GM19239 (cell line): ENCODE results near the gene IL4I1.
"Not testable (repeated sequence)": the region's sequence is repeated elsewhere in the genome, so short reads cannot be mapped to it uniquely, and the experiment has no call there.

ENCODE experiments used
- DNase-seq: peaks from one replicate; pipeline ENCODE4 v3.0.0; 2011; ENCODE audit warnings: low spot score; ENCODE audit not compliant: insufficient read length
- FAIRE-seq: peaks from 2 replicates; lab custom pipeline; 2011; peaks lifted over from hg19 to GRCh38; lab: Jason Lieb, UNC

IL4I1 gene, protein sequence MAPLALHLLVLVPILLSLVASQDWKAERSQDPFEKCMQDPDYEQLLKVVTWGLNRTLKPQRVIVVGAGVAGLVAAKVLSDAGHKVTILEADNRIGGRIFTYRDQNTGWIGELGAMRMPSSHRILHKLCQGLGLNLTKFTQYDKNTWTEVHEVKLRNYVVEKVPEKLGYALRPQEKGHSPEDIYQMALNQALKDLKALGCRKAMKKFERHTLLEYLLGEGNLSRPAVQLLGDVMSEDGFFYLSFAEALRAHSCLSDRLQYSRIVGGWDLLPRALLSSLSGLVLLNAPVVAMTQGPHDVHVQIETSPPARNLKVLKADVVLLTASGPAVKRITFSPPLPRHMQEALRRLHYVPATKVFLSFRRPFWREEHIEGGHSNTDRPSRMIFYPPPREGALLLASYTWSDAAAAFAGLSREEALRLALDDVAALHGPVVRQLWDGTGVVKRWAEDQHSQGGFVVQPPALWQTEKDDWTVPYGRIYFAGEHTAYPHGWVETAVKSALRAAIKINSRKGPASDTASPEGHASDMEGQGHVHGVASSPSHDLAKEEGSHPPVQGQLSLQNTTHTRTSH

DNA sequence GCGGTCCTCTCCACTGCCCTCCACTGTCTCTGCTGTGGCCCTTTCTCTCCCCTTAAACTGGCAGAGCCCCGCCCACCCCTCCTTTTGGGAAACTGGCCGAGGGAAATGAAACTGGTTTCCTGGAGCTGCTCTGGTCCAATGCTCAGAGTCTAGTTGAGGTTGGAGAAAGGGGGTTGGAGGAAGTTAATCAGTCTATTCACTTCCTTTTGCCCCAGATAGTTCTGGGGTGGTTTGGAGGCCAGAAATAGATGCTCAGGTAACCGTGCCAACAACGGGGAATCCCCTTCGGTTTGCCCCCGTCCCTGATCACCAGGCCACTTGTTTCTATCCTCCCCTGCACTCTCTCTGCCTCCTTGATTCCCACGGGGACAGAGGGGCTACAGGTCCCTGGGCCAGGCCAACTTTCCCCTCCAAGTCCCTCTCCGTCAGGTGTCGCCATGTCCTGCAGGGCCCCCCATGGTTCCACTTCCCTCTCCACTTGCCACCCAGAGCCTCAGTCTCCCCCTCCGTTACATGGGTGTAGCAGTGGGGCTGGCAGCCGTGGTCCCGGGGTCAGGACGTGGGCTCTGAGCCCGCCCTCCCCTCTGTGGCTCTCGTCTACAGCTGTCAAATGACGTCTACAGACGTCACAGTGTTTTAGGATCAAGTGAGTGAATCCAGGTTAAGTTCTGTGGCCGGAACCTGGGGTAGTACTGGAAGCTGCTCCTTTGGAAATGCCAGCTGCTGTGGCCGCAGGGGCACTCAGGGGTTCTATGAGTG, at the start of gene IL4I1:
Gene IL4I1, minus strand, starts transcription at position 25 of the 759 bp plus-strand sequence. CDS start 727 bp downstream, outside the sequence.
- FAIRE-seq (peak; percentile 97), DNase-seq (peak; percentile 82)

DNA sequence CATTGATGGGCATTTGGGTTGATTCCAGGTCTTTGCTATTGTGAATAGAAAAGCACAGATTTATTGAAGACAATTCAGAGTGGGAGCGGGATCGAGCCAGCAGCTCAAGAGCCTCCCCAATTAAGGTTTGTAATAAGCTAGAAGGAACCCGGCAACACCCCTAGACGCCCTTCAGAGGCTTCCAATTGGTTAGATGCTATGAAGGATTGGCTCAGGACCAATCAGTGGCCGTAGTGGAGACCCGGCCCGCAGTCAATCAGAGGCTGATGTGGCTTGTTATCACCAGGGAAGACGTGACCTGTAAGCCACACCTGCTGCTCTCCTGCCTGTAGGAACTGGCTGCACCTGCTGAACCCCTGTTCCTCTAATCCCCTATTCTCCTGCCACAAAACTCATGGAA, 49.7 kb upstream of the IL4I1 start:
- no peak for FAIRE-seq
- DNase-seq, result no peak

DNA sequence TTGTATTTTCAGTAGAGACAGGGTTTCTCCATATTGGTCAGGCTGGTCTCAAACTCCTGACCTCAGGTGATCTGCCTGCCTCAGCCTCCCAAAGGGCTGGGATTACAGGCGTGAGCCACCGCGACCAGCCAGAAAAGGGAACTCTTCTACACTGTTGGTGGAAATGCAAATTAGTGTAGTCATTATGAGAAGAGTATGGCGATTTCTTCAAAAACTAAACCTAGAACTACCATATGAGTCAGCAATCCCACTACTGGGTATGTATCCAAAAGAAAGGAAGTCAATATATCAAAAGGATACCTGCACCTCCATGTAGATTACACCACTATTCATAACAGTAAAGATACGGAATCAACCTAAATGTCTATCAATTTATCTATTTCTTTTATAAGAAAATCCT, 47.9 kb upstream of the IL4I1 start:
- FAIRE-seq, DNase-seq: not testable (repeated sequence)

DNA sequence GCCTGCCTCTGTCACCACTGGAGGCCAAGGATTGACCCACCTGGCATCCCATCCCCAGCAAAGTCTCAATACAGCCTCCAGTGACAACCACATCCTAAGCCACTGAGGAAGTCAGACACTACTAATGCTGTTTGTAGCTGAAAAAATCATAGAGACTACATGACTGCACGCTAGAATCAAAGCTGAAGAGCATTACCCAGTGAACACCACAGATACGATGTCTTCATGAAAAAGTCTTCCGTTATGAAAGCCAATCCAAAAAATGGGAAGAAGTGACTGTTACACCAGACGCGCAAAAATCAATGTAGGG, 43.8 kb upstream of the IL4I1 start:
- DNase-seq, result no peak
- FAIRE-seq, result no peak

DNA sequence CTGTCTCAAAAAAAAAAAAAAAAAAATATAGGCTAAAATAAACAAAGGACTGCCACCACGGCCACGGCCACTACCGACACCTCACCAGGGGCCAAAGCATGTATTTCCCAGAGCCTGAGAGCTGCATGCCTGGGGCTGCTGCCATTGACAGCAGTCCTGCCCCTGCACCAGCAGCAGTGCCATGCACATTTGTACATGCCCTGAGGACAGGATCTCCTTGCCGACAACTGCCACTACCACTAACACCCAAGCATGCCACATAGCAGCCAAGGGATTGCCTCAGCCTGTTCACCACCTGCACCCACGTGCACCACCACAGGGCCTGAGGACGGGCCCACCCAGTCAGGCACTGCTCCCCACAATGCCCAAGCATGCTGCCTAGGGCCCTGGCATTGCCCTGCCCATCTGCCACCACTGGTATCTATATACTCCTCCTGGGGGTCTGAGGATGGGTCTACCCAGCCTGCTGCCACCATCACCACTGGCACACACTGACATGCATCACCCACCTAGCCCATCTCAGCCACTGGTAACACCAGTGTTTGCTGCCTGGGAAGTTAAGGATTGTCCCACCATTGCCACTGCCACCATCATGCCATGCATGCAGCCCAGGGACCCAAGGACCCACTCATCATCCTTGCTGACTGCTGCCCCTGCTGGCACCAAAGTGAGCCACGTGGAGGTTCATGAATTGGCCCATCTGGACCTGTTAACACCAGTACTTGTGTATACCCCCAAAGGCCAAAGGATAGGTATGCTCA, 43.2 kb upstream of the IL4I1 start:
- FAIRE-seq (no peak), DNase-seq (no peak)

DNA sequence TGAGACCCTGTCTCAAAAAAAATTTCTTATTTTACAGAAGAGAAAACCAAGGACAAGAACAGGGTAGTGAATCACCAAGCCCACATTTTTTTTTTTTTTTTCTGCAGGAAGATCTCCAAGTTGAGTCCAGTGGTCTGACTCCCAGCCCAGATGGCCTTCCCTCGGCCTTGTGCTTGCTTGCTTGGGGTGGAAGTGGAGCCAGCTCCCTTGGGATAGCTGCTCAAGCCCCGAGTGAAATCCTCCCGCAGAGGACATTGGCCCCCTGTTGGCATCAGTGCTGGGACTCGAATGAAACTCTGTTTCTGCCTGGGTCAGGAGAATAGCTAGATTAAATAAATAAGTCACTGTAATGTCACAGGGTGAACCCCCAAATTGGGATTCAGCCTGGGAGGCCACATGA, 42.0 kb upstream of the IL4I1 start:
- DNase-seq (no peak), FAIRE-seq (no peak)

DNA sequence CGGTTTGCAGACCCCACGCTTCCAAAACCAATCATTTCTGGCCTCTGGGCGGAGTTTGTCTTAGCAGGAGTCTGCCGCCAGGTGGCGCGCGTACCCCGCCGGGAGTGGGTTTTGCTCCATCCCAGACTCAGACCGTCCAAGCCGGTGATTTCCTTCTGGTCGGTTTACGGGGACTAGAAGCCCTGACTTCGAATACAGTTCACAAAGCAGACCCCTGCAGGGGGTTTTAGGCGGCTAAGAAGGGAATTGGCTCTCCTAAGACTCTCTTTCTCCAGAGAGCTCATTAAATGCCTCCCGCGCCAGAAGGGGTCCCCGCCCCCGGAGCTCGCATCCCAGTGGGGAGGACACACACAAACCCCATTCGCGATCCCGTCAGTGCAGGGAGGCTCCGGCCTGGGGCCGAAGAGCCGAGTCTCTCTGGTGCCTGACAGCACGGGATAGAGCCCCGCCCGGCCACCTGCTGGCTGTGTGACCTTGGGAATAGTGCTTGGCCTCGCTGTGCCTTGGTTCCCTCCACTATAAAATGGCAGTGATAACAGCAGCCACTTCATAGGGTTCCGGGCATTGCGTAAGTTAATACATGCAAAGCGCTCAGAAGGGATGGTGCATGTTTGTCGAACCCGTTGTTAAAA, 41.2 kb upstream of the IL4I1 start:
- peak; percentile 62 for DNase-seq
- FAIRE-seq, result peak; percentile 76

DNA sequence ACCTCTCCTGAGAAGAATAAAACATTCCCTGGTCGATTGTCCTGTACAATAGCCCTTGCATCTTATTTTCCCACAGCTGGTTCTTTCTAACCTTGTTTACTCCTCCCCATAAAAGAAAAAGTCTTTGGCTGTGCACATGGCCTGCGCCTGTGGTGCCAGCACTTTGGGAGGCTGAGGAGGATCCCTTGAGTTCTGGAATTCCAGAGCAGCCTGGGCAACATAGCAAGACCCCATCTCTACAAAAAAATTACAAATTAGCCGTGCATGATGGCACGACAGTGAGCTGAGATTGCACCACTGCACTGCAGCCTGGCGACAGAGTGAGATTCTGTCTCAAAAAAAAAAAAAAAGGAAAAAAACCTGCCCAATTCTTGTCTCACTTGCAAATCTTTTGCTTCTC, 39.9 kb upstream of the IL4I1 start:
- DNase-seq (no peak), FAIRE-seq (no peak)

DNA sequence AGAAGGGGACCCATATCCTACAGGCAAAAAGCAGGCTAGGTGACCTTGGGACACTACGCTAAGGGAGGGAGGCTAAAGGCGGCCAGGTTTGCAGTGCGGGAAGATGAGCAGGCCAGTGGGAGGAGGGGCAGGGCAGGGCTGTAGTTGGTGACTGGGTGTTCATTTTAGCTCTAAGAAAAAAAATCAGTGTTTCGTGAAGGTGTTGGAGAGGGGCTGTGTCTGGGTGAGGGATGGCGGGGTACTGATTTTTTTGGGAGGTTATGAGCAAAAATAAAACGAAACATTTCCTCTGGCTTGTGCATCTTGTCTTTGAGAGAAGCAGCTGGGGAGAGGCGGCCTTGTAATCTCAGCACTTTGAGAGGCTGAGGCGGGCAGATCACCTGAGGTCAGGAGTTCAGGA, 37.0 kb upstream of the IL4I1 start:
- no peak for FAIRE-seq
- no peak for DNase-seq

DNA sequence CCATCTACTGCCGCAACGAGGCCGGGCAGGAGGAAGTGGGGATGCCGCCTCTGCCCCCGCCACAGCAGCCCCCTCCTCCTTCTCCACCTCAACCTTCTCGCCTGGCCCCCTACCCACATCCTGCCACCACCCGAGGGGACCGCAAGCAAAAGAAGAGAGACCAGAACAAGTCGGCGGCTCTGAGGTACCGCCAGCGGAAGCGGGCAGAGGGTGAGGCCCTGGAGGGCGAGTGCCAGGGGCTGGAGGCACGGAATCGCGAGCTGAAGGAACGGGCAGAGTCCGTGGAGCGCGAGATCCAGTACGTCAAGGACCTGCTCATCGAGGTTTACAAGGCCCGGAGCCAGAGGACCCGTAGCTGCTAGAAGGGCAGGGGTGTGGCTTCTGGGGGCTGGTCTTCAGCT, 36.0 kb upstream of the IL4I1 start:
- DNase-seq, result no peak

DNA sequence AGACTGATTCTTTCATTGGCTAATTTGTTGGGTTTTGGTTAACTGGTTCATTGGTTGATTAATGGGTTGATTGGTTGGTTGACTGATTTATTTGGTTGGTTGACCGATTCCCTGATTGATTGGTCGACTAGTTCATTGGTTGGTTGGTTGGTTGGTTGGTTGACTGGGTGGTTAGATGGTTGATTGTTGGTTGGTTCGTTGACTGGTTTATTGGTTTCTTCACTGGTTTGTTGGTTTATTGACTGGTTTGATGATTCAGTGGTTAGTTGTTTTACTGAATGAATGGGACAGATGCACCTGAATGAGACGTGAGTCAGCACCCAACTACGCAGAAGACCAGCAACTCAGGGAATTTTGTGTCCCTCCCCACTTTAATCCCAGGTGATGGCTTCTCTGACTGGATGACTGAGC, 35.4 kb upstream of the IL4I1 start:
- no peak for FAIRE-seq
- no peak for DNase-seq

More for the DNA sequence above, 36.0 kb upstream of the IL4I1 start:
- no peak for FAIRE-seq

DNA sequence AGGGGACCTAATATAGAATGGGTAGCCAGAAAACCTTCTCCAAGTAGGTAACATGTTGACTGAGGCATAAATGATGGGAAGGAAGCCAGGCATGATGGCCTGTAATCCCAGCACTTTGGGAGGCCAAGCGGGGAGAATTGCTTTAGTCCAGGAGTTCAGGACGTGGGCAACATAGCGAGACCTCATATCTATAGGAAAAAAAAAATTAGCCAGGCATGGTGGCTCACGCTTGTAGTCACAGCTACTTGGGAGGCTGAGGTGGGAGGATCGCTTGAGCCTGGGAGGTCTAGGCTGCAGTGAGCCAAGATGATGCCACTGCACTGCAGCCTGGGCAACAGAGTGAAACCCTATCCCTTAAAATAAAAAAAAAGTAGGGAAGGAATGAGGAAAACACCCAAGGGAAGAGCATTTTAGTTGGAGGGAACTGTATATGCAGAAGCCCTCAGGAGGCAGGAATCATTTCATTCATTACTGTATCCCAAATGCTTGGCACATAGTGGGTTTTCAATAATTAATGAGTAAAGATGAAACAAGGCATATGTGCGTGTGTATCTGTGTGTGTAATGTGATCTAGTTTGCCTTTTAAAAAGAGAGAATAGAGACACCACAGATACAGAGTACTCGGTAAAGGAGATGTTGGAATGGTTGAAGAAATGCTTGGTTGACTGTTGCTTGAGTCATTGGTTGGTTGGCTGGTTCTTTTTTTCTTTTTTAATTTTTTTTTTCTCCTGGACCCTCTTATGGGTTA, 34.8 kb upstream of the IL4I1 start:
- DNase-seq, result no peak
- FAIRE-seq, result no peak

DNA sequence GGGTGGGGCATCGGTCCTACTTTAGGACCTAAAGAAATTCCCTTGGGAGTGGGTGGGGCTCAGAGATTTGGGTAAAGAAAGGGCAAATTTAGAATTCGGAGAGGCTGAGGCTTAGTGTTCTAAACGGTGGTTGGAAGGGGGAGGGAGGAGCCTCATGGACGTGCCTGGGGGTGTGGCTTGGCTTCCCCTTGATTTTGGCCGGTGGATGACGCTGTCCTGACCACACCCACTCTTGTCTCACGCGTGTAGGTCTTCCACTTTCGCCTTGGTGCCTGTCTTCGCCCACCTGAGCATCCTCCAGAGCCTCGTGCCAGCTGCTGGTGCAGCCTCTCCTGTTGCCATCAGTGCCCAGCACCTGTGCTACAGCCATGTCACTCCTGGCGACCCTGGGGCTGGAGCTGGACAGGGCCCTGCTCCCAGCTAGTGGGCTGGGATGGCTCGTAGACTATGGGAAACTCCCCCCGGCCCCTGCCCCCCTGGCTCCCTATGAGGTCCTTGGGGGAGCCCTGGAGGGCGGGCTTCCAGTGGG, 33.9 kb upstream of the IL4I1 start:
- FAIRE-seq (no peak), DNase-seq (no peak)

DNA sequence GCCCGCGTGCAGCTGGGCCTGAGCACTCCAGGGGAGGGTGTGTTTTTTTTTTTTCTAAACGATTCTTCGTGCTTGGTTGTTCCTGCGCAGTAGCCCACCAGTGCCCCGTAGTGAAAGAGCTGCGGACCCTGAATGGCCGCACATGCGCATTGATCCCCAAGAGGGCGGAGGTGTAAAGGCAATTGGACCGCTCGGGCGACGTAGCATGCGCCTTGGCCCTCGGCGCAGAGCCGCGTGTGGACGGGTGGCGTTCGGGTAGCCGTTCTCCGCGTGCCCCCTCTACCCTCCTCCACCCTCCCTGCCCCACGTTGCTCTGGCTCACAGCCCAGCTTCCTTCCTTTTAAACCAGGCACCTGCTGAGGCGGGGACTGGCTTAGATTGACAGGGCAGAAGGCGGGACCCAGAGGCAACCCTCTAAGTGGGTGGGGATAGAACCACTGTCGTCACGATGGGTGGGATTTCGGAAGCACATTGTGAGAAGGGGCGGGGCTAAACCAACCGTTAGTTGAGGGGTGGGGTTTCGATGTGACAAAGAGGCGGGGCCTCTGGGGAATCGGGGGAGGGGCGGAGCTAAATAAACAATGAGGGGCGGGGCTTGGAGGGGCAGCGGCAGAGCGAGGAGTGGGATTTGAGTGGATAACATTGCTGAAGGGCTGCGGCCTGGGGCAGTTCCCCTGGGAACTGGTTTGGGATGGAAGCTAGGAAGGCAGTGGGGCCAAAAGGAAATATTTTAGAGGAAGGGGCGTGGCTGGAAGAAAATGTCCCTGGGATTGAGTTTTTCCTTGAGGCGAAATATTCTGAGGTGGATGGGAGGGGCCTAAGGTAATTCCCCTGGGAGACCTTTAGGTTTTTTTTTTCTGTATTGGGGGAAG, 33.2 kb upstream of the IL4I1 start:
- peak; percentile 99 for FAIRE-seq
- DNase-seq, result peak; percentile 78

DNA sequence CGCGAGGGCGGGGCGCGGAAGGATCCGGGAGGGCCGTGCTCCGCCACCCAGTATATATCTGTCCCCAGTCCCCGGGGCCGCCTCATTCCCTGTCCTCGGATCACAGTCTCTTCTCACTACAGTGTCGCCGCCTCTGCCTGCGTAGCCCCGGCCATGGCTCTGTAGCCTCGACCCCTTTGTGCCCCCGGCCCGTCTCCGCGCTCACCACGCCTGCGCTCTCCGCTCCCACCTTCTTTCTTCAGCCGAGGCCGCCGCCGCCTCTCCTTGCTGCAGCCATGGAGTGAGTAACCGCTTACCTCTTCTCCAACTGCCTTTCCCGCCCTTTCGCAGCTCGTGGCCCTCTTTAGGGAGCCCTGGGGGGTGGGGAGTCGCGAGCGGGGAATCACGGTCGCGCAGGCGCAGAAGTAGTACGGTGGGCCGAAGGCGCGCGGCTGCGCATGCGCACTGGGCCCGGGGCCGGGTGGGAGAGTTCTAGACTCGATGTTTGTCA, 32.5 kb upstream of the IL4I1 start, which contains the start of the genes ATF5 and NUP62:
Gene ATF5, plus strand, starts transcription at position 85 of the 490 bp plus-strand sequence. CDS start 1,646 bp downstream, outside the sequence.
Gene NUP62, minus strand, starts transcription at position 384 of the 490 bp plus-strand sequence. CDS start 19,697 bp downstream, outside the sequence.
- no peak for FAIRE-seq
- peak; percentile 89 for DNase-seq

DNA sequence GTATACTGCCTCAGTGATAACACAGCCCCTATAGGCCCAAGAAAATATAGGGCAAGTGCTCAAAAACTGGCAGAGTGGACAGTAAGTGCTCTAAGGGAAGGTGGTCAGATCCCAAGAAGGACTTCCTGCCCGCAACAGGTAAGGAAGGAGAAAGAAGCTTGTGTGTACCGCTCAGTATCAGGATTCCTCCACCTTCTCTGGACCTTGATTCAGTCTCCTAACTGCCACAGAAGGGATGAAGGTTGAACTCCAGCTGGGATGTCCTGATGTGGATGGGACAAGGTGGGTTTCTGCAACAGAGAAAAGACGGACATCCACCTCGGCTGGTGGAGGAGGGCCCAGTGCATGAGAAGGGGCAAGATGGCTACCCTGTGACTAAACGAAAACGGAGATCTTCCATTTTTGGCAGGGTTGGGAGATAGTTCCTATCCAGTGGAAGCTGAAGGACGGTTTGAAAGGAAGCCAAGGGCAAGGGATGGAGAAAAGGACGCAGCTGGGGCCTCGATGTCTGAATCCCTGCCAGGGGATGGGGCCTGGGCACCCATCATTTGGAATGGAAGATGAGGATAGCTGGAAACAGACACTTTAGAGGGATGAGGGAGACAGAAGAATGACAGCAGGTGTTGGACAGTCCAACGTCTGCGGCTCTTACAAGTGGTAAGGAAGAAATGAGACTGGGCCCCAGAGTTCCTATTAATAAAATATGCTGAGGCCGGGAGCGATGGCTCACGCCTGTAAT, 31.0 kb upstream of the IL4I1 start:
- FAIRE-seq, result peak; percentile 70
- no peak for DNase-seq

DNA sequence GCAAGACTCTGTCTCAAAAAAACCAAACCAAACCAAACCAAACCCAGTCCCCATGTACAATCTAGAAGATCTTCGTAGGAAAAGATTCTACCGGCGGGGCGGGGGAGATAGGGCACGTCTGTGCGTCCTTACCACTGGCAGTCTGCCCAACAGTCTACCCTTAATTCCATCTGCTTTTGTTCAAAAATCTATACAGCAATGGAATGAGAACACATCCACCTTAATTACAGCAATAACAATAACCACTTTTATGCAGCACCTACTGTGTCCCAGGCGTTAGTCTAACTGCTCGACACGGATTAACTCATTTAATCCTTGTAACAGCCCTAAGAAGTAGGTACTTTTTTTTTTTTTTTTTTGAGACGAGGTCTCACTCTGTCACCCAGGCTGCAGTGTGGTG, 29.8 kb upstream of the IL4I1 start:
- FAIRE-seq, result no peak
- no peak for DNase-seq
